Spinal cord (tissue), 10 donors: Measurements from ENCODE around the gene MARVELD3. TPM values are rescaled to one million over a fixed set of nuclear protein-coding genes. Genes with fewer than 3 reads are reported as not detected.

ENCODE experiments used
- DNase-seq, 6 donors: peaks; one replicate each; pipeline versions ENCODE4 v3.0.0 to v3.0.0-alpha.2; 2013 to 2015; ENCODE audit warnings: low spot score in 6 of 6, low read depth in 4 of 6
- H3K27ac ChIP-seq: one replicate; pipeline ENCODE4 v1.5.1; 2013; ENCODE audit warnings: low read depth, low read length, control low read depth
- H3K27me3 ChIP-seq: one replicate; pipeline ENCODE4 v1.6.1; 2013; ENCODE audit warnings: low read length; ENCODE audit not compliant: control insufficient read depth, insufficient read depth
- H3K36me3 ChIP-seq: one replicate; pipeline ENCODE4 v1.6.1; 2013; ENCODE audit warnings: low read length; ENCODE audit not compliant: control insufficient read depth, insufficient read depth
- H3K4me1 ChIP-seq: one replicate; pipeline ENCODE4 v1.6.1; 2013; ENCODE audit warnings: low read length; ENCODE audit not compliant: control insufficient read depth, insufficient read depth
- H3K4me3 ChIP-seq: one replicate; pipeline ENCODE4 v1.5.1; 2013; ENCODE audit warnings: low read depth, low read length, control low read depth
- H3K9me3 ChIP-seq: one replicate; pipeline ENCODE4 v1.6.1; 2013; ENCODE audit warnings: low read length; ENCODE audit not compliant: control insufficient read depth, insufficient read depth
- whole genome bisulfite sequencing: methylation state at CpG from one replicate; pipeline ENCODE4 v1.1.5; 2013; ENCODE audit warnings: missing lambda C conversion rate; ENCODE audit not compliant: insufficient coverage; 5-methylcytosine and 5-hydroxymethylcytosine counted together
- polyA plus RNA-seq, 2 donors: library from polyadenylated mRNA; unstranded; fragments of 120-200 nt; gene quantifications; one replicate each; pipeline ENCODE4 v1.2.1, GENCODE V29; 2013; ENCODE audit not compliant: insufficient read length in 2 of 2
- total RNA-seq, 2 donors: library from RNA; depleted of rRNA in 1 of 2; stranded (reverse); fragments of 120-200 nt in 1 of 2; fragments of >200 nt in 1 of 2; gene quantifications; one replicate each; pipeline versions ENCODE4 v1.2.3 to v1.2.4, GENCODE V29; 2013 to 2014
- donor health status: healthy.

MARVELD3 gene
- total and polyA plus RNA-seq, 4 donors, result 1.0 to 9.8 (median 2.7) TPM

- Histone ChIP-seq H3K4me3 (no peak overlapping the region), H3K4me1 (no peaks in the 10 kb centered on the region), H3K27ac (no peak overlapping the region), H3K27me3 (peaks cover 4% of the 10 kb centered on the region), H3K36me3 (no peaks in the 10 kb centered on the region), H3K9me3 (no peaks in the 10 kb centered on the region)
- no peak for DNase-seq
- WGBS, result no CpG with 5 or more reads among the region's 4 CpGs
Measured at GRCh38 chr16:71618429-71618828, 7.6 kb upstream of the MARVELD3 start.

- no peak for DNase-seq
- Histone ChIP-seq H3K4me3 (no peak overlapping the region), H3K9me3 (no peaks in the 10 kb centered on the region), H3K4me1 (peaks cover 13% of the 10 kb centered on the region), H3K27ac (no peak overlapping the region), H3K36me3 (no peaks in the 10 kb centered on the region), H3K27me3 (peaks cover 34% of the 10 kb centered on the region)
Measured at GRCh38 chr16:71622088-71622487, 3.9 kb upstream of the MARVELD3 start.

GRCh38 chr16:71623597-71623996 is 2.4 kb upstream of the MARVELD3 start:
- DNase-seq, result no peak
- H3K27ac ChIP-seq, result no peak overlapping the region
- 63% methylated on average over 2 of the region's 3 CpGs for WGBS
- H3K4me3 ChIP-seq, result no peak overlapping the region
- H3K36me3 ChIP-seq, result no peaks in the 10 kb centered on the region
- peaks cover 39% of the 10 kb centered on the region for H3K27me3 ChIP-seq
- no peaks in the 10 kb centered on the region for H3K9me3 ChIP-seq
- H3K4me1 ChIP-seq, result peaks cover 13% of the 10 kb centered on the region

DNA sequence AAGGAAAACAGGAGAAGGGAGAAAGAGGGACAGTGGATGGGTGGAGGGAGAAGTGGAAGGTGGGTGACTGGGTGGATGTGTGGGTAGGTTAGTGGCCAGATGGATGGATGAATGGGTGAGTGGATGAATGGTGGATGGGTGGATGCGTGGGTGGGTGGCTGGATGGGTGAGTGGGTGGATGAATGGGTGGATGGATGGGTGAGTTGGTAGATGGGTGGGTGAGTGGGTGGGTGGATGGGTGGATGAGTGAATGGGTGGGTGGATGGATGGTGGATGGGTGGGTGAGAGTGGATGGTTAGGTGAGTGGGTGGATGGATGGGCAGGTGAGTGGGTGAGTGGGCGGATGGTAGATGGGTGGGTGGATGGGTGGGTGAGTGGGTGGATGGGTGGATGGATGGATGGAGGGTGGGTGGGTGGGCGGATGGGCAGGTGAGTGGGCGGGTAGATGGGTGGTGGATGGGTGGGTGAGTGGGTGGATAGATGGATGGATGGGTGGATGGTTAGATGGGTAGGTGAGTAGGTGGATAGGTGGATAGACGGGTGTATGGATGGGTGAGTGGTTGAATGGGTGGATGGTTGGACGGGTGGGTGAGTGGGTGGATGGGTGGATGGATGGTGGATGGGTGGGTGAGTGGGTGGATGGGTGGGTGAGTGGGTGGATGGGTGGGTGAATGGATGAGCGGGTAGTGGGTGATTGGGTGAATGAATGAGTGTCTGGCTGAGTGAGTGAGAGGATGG is 702 bp upstream of the MARVELD3 start:
- Histone ChIP-seq H3K27ac (no peak overlapping the region), H3K4me3 (no peak overlapping the region), H3K4me1 (peaks cover 13% of the 10 kb centered on the region), H3K27me3 (peaks cover 39% of the 10 kb centered on the region), H3K36me3 (no peaks in the 10 kb centered on the region), H3K9me3 (no peaks in the 10 kb centered on the region)
- WGBS, result 83% methylated on average over 7 of the region's 7 CpGs
- no peak for DNase-seq

DNA sequence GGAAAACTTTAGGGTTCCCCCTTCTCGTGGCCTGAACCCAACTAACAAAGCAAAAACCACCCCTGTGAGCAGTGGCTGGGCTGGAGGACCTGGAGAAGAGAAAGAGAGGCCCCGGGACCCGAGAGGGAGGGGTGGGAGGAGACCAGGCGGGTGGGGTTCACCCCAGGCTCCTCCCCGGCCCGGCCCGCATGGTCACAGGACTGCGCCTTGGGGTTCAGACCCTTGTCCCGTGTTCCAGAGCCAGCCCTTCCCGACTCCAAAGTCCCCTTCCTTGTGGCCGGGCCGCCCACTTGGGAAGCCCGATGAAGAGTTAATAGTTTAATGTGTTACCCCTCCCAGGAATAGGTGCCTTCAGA is 852 bp downstream of the MARVELD3 start:
- Histone ChIP-seq H3K9me3 (no peaks in the 10 kb centered on the region), H3K4me1 (peaks cover 13% of the 10 kb centered on the region), H3K27ac (no peak overlapping the region), H3K27me3 (peaks cover 35% of the 10 kb centered on the region), H3K36me3 (no peaks in the 10 kb centered on the region), H3K4me3 (no peak overlapping the region)
- no peak for DNase-seq
- WGBS, result 0% methylated on average over 1 of the region's 13 CpGs

- 40% methylated on average over 3 of the region's 7 CpGs for WGBS
- Histone ChIP-seq H3K27me3 (peaks cover 35% of the 10 kb centered on the region), H3K4me1 (peaks cover 13% of the 10 kb centered on the region), H3K27ac (no peak overlapping the region), H3K36me3 (no peaks in the 10 kb centered on the region), H3K9me3 (no peaks in the 10 kb centered on the region), H3K4me3 (no peak overlapping the region)
- DNase-seq, result no peak
Measured at GRCh38 chr16:71627731-71628181, 1.8 kb downstream of the MARVELD3 start.

GRCh38 chr16:71628810-71629209 is 2.8 kb downstream of the MARVELD3 start:
- H3K27ac ChIP-seq, result no peak overlapping the region
- peaks cover under 1% of the 10 kb centered on the region for H3K36me3 ChIP-seq
- peaks cover 13% of the 10 kb centered on the region for H3K4me1 ChIP-seq
- H3K9me3 ChIP-seq, result no peaks in the 10 kb centered on the region
- 54% methylated on average over 5 of the region's 5 CpGs for WGBS
- H3K27me3 ChIP-seq, result peaks cover 33% of the 10 kb centered on the region
- no peak overlapping the region for H3K4me3 ChIP-seq
- peak in 2 of 6 donors; percentile 51 to 62 for DNase-seq

- no peak overlapping the region for H3K27ac ChIP-seq
- H3K4me3 ChIP-seq, result no peak overlapping the region
- 81% methylated on average over 7 of the region's 11 CpGs for WGBS
- H3K4me1 ChIP-seq, result peaks cover 13% of the 10 kb centered on the region
- peaks cover 27% of the 10 kb centered on the region for H3K27me3 ChIP-seq
- peaks cover 2% of the 10 kb centered on the region for H3K36me3 ChIP-seq
- DNase-seq, result no peak
- no peaks in the 10 kb centered on the region for H3K9me3 ChIP-seq
Measured at GRCh38 chr16:71629278-71630016, 3.5 kb downstream of the MARVELD3 start.

GRCh38 chr16:71630808-71631207 is 4.8 kb downstream of the MARVELD3 start:
- Histone ChIP-seq H3K27ac (no peak overlapping the region), H3K27me3 (peaks cover 18% of the 10 kb centered on the region), H3K4me3 (no peak overlapping the region), H3K4me1 (peaks cover 12% of the 10 kb centered on the region), H3K9me3 (no peaks in the 10 kb centered on the region), H3K36me3 (peaks cover 2% of the 10 kb centered on the region)
- DNase-seq, result no peak
- 75% methylated on average over 1 of the region's 4 CpGs for WGBS

DNA sequence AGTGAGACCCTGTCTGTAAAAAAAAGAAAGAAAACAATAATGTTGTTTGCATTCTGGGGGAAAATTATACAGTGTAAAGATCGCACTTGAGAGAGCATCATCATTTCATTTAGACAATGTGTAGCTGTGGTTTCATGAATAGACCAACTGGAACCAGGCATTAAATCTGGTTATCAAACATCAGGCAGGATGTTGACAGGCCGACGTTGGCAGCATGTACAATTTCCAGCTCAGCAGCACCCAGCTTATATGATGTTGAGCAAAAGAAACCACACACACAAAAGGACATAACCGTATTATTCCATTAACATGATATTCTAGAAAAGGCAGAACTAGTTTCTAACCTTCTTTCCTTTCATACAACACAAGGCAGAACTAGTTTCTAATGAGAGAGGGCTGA is 5.8 kb downstream of the MARVELD3 start:
- Histone ChIP-seq H3K27ac (no peak overlapping the region), H3K4me1 (peaks cover 7% of the 10 kb centered on the region), H3K9me3 (no peaks in the 10 kb centered on the region), H3K27me3 (peaks cover 8% of the 10 kb centered on the region), H3K4me3 (no peak overlapping the region), H3K36me3 (peaks cover 2% of the 10 kb centered on the region)
- WGBS, result 100% methylated on average over 1 of the region's 4 CpGs
- peak in 1 of 6 donors; percentile 11 for DNase-seq
